Neural progenitor cell (in vitro differentiated cells): ENCODE results near the gene HSD17B2. TPM values are rescaled to one million over a fixed set of nuclear protein-coding genes. Genes with fewer than 3 reads are reported as not detected.

Experiments used
- DNase-seq: peaks from one replicate; pipeline ENCODE4 v3.0.0-alpha.2; 2016; ENCODE audit warnings: low spot score
- H2AFZ ChIP-seq: fragments of 200-600 bp; sonication (generic); replicated peaks from 2 replicates; pipeline ENCODE4 v1.6.1; 2016; ENCODE audit warnings: antibody characterized with exemption
- H3F3A ChIP-seq: fragments of 200-600 bp; sonication (generic); 2 replicates; pipeline ENCODE4 v1.6.1; 2016; ENCODE audit warnings: antibody characterized with exemption, low read depth
- H3K27ac ChIP-seq: fragments of 200-600 bp; sonication (generic); 2 replicates; pipeline ENCODE4 v1.5.1; 2016; ENCODE audit warnings: mild to moderate bottlenecking
- H3K27me3 ChIP-seq: fragments of 200-600 bp; sonication (generic); 2 replicates; pipeline ENCODE4 v1.6.1; 2016; ENCODE audit warnings: mild to moderate bottlenecking, moderate library complexity
- H3K36me3 ChIP-seq: fragments of 200-600 bp; sonication (generic); 2 replicates; pipeline ENCODE4 v1.5.1; 2016
- H3K4me1 ChIP-seq: fragments of 200-600 bp; sonication (generic); 2 replicates; pipeline ENCODE4 v1.6.1; 2016; ENCODE audit warnings: mixed run types
- H3K4me2 ChIP-seq: fragments of 200-600 bp; sonication (generic); 2 replicates; pipeline ENCODE4 v1.6.1; 2016
- H3K4me3 ChIP-seq: fragments of 200-600 bp; sonication (generic); 2 replicates; pipeline ENCODE4 v1.5.1; 2016
- H3K79me2 ChIP-seq: fragments of 200-600 bp; sonication (generic); 2 replicates; pipeline ENCODE4 v1.6.1; 2016; ENCODE audit warnings: low read depth
- H3K9ac ChIP-seq: fragments of 200-600 bp; sonication (generic); 2 replicates; pipeline ENCODE4 v1.6.1; 2016
- H3K9me3 ChIP-seq: fragments of 200-600 bp; sonication (generic); 2 replicates; pipeline ENCODE4 v1.5.1; 2016; ENCODE audit warnings: low read depth
- H4K20me1 ChIP-seq: fragments of 200-600 bp; sonication (generic); 2 replicates; pipeline ENCODE4 v1.6.1; 2016; ENCODE audit warnings: low read depth
- H3K27ac Mint-ChIP-seq: 3 replicates; pipeline ENCODE4 v1.8.0; 2021; ENCODE audit warnings: mixed read lengths
- H3K27me3 Mint-ChIP-seq: 2 replicates; pipeline ENCODE4 v1.8.0; 2022; ENCODE audit warnings: low read depth, mild to moderate bottlenecking, inconsistent platforms, moderate library complexity, mixed read lengths; ENCODE audit not compliant: insufficient read depth
- H3K36me3 Mint-ChIP-seq: 3 replicates; pipeline ENCODE4 v1.8.0; 2021; ENCODE audit warnings: mixed read lengths
- H3K4me1 Mint-ChIP-seq: 3 replicates; pipeline ENCODE4 v1.8.0; 2021; ENCODE audit warnings: mixed read lengths
- H3K4me3 Mint-ChIP-seq: 3 replicates; pipeline ENCODE4 v1.8.0; 2021; ENCODE audit warnings: mild to moderate bottlenecking, moderate library complexity, mixed read lengths
- H3K9me3 Mint-ChIP-seq: 3 replicates; pipeline ENCODE4 v1.8.0; 2020; ENCODE audit warnings: mixed read lengths
- CTCF ChIP-seq: fragments of 200-600 bp; sonication (generic); IDR thresholded peaks from 2 replicates; pipeline ENCODE4 v1.5.1; 2017; ENCODE audit warnings: antibody characterized with exemption, mild to moderate bottlenecking
- EZH2 ChIP-seq: fragments of 200-600 bp; sonication (generic); IDR thresholded peaks from 2 replicates; pipeline ENCODE4 v1.6.1; 2017; ENCODE audit warnings: antibody characterized with exemption, mild to moderate bottlenecking, moderate library complexity
- EZH2phosphoT487 ChIP-seq: fragments of 200-600 bp; sonication (generic); IDR thresholded peaks from 2 replicates; pipeline ENCODE4 v1.6.1; 2017; ENCODE audit warnings: antibody characterized with exemption
- total RNA-seq: library from RNA; depleted of rRNA; stranded (reverse); fragments of >200 nt; gene quantifications from 2 replicates; pipeline ENCODE4 v1.2.3, GENCODE V29; 2015; ENCODE audit warnings: low replicate concordance

Gene HSD17B2
- total RNA-seq, 1 donor from 2014 or later, result not detected

- Mint-ChIP-seq H3K4me1 (peaks cover 31% of the 10 kb centered on the region), H3K27me3 (no peaks in the 10 kb centered on the region), H3K9me3 (no peaks in the 10 kb centered on the region), H3K36me3 (no peaks in the 10 kb centered on the region), H3K27ac (peak overlapping the region; percentile 1), H3K4me3 (no peak overlapping the region)
- Histone ChIP-seq H3K79me2 (no peaks in the 10 kb centered on the region), H3K4me1 (no peaks in the 10 kb centered on the region), H3K9me3 (no peaks in the 10 kb centered on the region), H3K36me3 (no peaks in the 10 kb centered on the region), H3K9ac (no peak overlapping the region), H3K4me3 (no peak overlapping the region), H3K27ac (no peak overlapping the region), H3K27me3 (no peaks in the 10 kb centered on the region), H3F3A (no peaks in the 10 kb centered on the region), H3K4me2 (no peak overlapping the region), H4K20me1 (no peaks in the 10 kb centered on the region), H2AFZ (no peak overlapping the region)
- DNase-seq, result no peak
- TF ChIP-seq CTCF, result no peak
- no peak for TF ChIP-seq EZH2phosphoT487
- TF ChIP-seq EZH2, result no peak
These were observed 1.3 kb upstream of the HSD17B2 start for GRCh38 chr16:82033683-82034300.

- Histone ChIP-seq H3K4me1 (no peaks in the 10 kb centered on the region), H3F3A (no peaks in the 10 kb centered on the region), H2AFZ (no peak overlapping the region), H3K4me2 (no peak overlapping the region), H3K36me3 (no peaks in the 10 kb centered on the region), H3K4me3 (no peak overlapping the region), H3K27ac (no peak overlapping the region), H3K27me3 (no peaks in the 10 kb centered on the region), H4K20me1 (no peaks in the 10 kb centered on the region), H3K9me3 (no peaks in the 10 kb centered on the region), H3K79me2 (no peaks in the 10 kb centered on the region), H3K9ac (no peak overlapping the region)
- DNase-seq, result no peak
- Mint-ChIP-seq H3K27ac (no peak overlapping the region), H3K27me3 (no peaks in the 10 kb centered on the region), H3K4me3 (no peak overlapping the region), H3K36me3 (no peaks in the 10 kb centered on the region), H3K4me1 (peaks cover 37% of the 10 kb centered on the region), H3K9me3 (peaks cover 7% of the 10 kb centered on the region)
- TF ChIP-seq CTCF (no peak), EZH2phosphoT487 (no peak), EZH2 (no peak)
These were observed 2.2 kb downstream of the HSD17B2 start for GRCh38 chr16:82037251-82037650.

- H3K27ac ChIP-seq, result no peak overlapping the region
- no peaks in the 10 kb centered on the region for H3K36me3 ChIP-seq
- H3K4me3 Mint-ChIP-seq, result no peak overlapping the region
- H3K27me3 ChIP-seq, result no peaks in the 10 kb centered on the region
- no peak overlapping the region for H3K4me3 ChIP-seq
- TF ChIP-seq EZH2phosphoT487 (no peak), CTCF (no peak), EZH2 (no peak)
- peak overlapping the region; percentile 31 for H3K27ac Mint-ChIP-seq
- H3F3A ChIP-seq, result no peaks in the 10 kb centered on the region
- no peaks in the 10 kb centered on the region for H3K9me3 ChIP-seq
- no peaks in the 10 kb centered on the region for H3K79me2 ChIP-seq
- H3K9ac ChIP-seq, result no peak overlapping the region
- no peak overlapping the region for H2AFZ ChIP-seq
- DNase-seq, result no peak
- H3K36me3 Mint-ChIP-seq, result no peaks in the 10 kb centered on the region
- peaks cover 37% of the 10 kb centered on the region for H3K4me1 Mint-ChIP-seq
- H4K20me1 ChIP-seq, result no peaks in the 10 kb centered on the region
- H3K4me1 ChIP-seq, result no peaks in the 10 kb centered on the region
- H3K27me3 Mint-ChIP-seq, result no peaks in the 10 kb centered on the region
- H3K4me2 ChIP-seq, result no peak overlapping the region
- peaks cover 7% of the 10 kb centered on the region for H3K9me3 Mint-ChIP-seq
These were observed 2.6 kb downstream of the HSD17B2 start for GRCh38 chr16:82037666-82038065.
